H1 (cell line): ENCODE data around the gene TBC1D2. TPM values are rescaled to one million over a fixed set of nuclear protein-coding genes. Genes with fewer than 3 reads are reported as not detected.

Source experiments
- CTCF ChIA-PET: fragments of 300-600 bp; sonication (Branson Sonifier 250); formaldehyde crosslinking; loops from one replicate; lab custom pipeline; 2021; ENCODE audit not compliant: partially characterized antibody; lab: Charles Lee
- POLR2A ChIA-PET: fragments of 300-600 bp; sonication (Branson Sonifier 250); formaldehyde crosslinking; loops from one replicate; lab custom pipeline; 2021; ENCODE audit warnings: inconsistent platforms; ENCODE audit not compliant: partially characterized antibody; lab: Charles Lee
- DNase-seq, 2 experiments: peaks; one replicate each; pipeline versions ENCODE4 v3.0.0 to v3.0.0-alpha.2; 2010 to 2022; ENCODE audit warnings: low spot score in 2 of 2, low read depth in 1 of 2, mixed read lengths in 1 of 2
- FAIRE-seq: peaks from 2 replicates; lab custom pipeline; 2011; peaks lifted over from hg19 to GRCh38; lab: Jason Lieb, UNC
- H2AFZ ChIP-seq: 2 replicates; pipeline ENCODE4 v1.8.1; 2012; ENCODE audit warnings: low read length, inconsistent platforms
- H2AK5ac ChIP-seq: 2 replicates; pipeline ENCODE4 v1.6.1; 2013; ENCODE audit warnings: low read depth, low read length
- H2BK120ac ChIP-seq: replicated peaks from 2 replicates; pipeline ENCODE3; 2013; ENCODE audit warnings: low read depth, low read length, inconsistent platforms
- H2BK12ac ChIP-seq: 2 replicates; pipeline ENCODE4 v1.6.1; 2013; ENCODE audit warnings: low read depth, low read length
- H2BK15ac ChIP-seq: 2 replicates; pipeline ENCODE4 v1.6.1; 2013; ENCODE audit warnings: low read length
- H2BK20ac ChIP-seq: 2 replicates; pipeline ENCODE4 v1.6.1; 2013; ENCODE audit warnings: low read length
- H2BK5ac ChIP-seq: 2 replicates; pipeline ENCODE4 v1.6.1; 2013; ENCODE audit warnings: low read depth, low read length
- H3K14ac ChIP-seq: 2 replicates; pipeline ENCODE4 v1.6.1; 2013; ENCODE audit warnings: inconsistent platforms; ENCODE audit not compliant: insufficient read length
- H3K18ac ChIP-seq: 2 replicates; pipeline ENCODE4 v1.6.1; 2013; ENCODE audit warnings: low read length; ENCODE audit errors: extremely low read depth
- H3K23ac ChIP-seq: 2 replicates; pipeline ENCODE4 v1.6.1; 2013; ENCODE audit warnings: inconsistent platforms; ENCODE audit not compliant: insufficient read length
- H3K23me2 ChIP-seq: 2 replicates; pipeline ENCODE4 v1.6.1; 2013; ENCODE audit warnings: low read depth, low read length
- H3K27ac ChIP-seq: 2 replicates; pipeline ENCODE4 v1.6.1; 2011; ENCODE audit warnings: low read depth, low read length, inconsistent platforms
- H3K27me3 ChIP-seq, 4 experiments: replicated peaks in 1 of 4; 1 replicate in 1 of 4; 2 replicates in 3 of 4; pipeline versions ENCODE4 v1.6.1 to v1.8.1; 2011 to 2013; ENCODE audit warnings: low read length in 3 of 4, mild to moderate bottlenecking in 3 of 4, inconsistent platforms in 2 of 4, mixed read lengths in 2 of 4, moderate library complexity in 1 of 4; ENCODE audit not compliant: control insufficient read depth in 3 of 4, insufficient read depth in 3 of 4; ENCODE audit errors: extremely low read depth in 1 of 4
- H3K36me3 ChIP-seq, 4 experiments: 2 replicates each; pipeline versions ENCODE4 v1.6.1 to v1.8.1; 2011 to 2013; ENCODE audit warnings: mild to moderate bottlenecking in 4 of 4, low read length in 3 of 4, moderate library complexity in 2 of 4, control low read depth in 1 of 4, inconsistent platforms in 1 of 4; ENCODE audit not compliant: insufficient read depth in 4 of 4, control insufficient read depth in 2 of 4
- H3K4ac ChIP-seq: replicated peaks from 2 replicates; pipeline ENCODE3; 2013; ENCODE audit warnings: low read length, low read depth, mixed read lengths, inconsistent platforms; ENCODE audit not compliant: insufficient read length
- H3K4me1 ChIP-seq, 4 experiments: replicated peaks in 1 of 4; 1 replicate in 1 of 4; 2 replicates in 3 of 4; pipeline versions ENCODE4 v1.6.1 to v1.8.1; 2011 to 2013; ENCODE audit warnings: low read length in 3 of 4, inconsistent platforms in 2 of 4, mixed read lengths in 1 of 4; ENCODE audit not compliant: insufficient read depth in 4 of 4, control insufficient read depth in 3 of 4
- H3K4me2 ChIP-seq, 2 experiments: 2 replicates each; pipeline versions ENCODE4 v1.6.1 to v1.8.1; 2011 to 2013; ENCODE audit warnings: low read depth in 2 of 2, low read length in 2 of 2, control low read depth in 1 of 2, inconsistent platforms in 1 of 2, mild to moderate bottlenecking in 1 of 2; ENCODE audit not compliant: insufficient read depth in 1 of 2
- H3K4me3 ChIP-seq, 4 experiments: fragments of 200-600, 300-600 bp in 1 of 4; sonication (generic), shearing (Covaris generic), sonication (Bioruptor Twin) in 1 of 4; 2 replicates each; pipeline versions ENCODE4 v1.5.1 to v1.8.1; 2011 to 2016; ENCODE audit warnings: low read length in 4 of 4, low read depth in 3 of 4, control low read depth in 2 of 4, inconsistent platforms in 2 of 4, mild to moderate bottlenecking in 2 of 4, mixed read lengths in 1 of 4, moderate library complexity in 1 of 4; ENCODE audit not compliant: insufficient read depth in 2 of 4; ENCODE audit errors: extremely low read depth in 1 of 4
- H3K56ac ChIP-seq: replicated peaks from 2 replicates; pipeline ENCODE3; 2013; ENCODE audit warnings: low read depth, mild to moderate bottlenecking, mixed read lengths, low read length, inconsistent platforms; ENCODE audit not compliant: insufficient read length
- H3K79me1 ChIP-seq: 2 replicates; pipeline ENCODE4 v1.6.1; 2013; ENCODE audit warnings: low read depth, low read length, control low read depth
- H3K79me2 ChIP-seq, 2 experiments: 2 replicates each; pipeline versions ENCODE4 v1.6.1 to v1.8.1; 2012 to 2013; ENCODE audit warnings: low read length in 2 of 2, mild to moderate bottlenecking in 2 of 2, inconsistent platforms in 1 of 2; ENCODE audit not compliant: insufficient read depth in 2 of 2, control insufficient read depth in 1 of 2
- H3K9ac ChIP-seq, 4 experiments: replicated peaks in 1 of 4; 1 replicate in 1 of 4; 2 replicates in 3 of 4; pipeline versions ENCODE4 v1.6.1 to v1.8.1; 2011 to 2013; ENCODE audit warnings: low read depth in 3 of 4, low read length in 3 of 4, control low read depth in 2 of 4, mild to moderate bottlenecking in 2 of 4, moderate library complexity in 2 of 4, inconsistent platforms in 1 of 4; ENCODE audit errors: extremely low read depth in 1 of 4
- H3K9me3 ChIP-seq, 2 experiments: 2 replicates each; pipeline versions ENCODE4 v1.6.1 to v1.8.1; 2012 to 2013; ENCODE audit warnings: mild to moderate bottlenecking in 2 of 2, moderate library complexity in 2 of 2, control low read depth in 1 of 2, inconsistent platforms in 1 of 2, low read depth in 1 of 2, low read length in 1 of 2, mixed read lengths in 1 of 2; ENCODE audit not compliant: insufficient read depth in 2 of 2
- H4K20me1 ChIP-seq, 2 experiments: replicated peaks in 1 of 2; 2 replicates each; pipeline versions ENCODE3 to v1.8.1; 2011 to 2013; ENCODE audit warnings: inconsistent platforms in 2 of 2, low read length in 2 of 2, mild to moderate bottlenecking in 1 of 2; ENCODE audit not compliant: insufficient read depth in 2 of 2, control insufficient read depth in 1 of 2
- H4K5ac ChIP-seq: 2 replicates; pipeline ENCODE4 v1.6.1; 2013; ENCODE audit warnings: low read length, low read depth, mixed read lengths, inconsistent platforms; ENCODE audit not compliant: insufficient read length
- H4K8ac ChIP-seq: 2 replicates; pipeline ENCODE4 v1.8.0; 2013; ENCODE audit warnings: mild to moderate bottlenecking, moderate library complexity, low read length, inconsistent platforms; ENCODE audit not compliant: insufficient read depth; ENCODE audit errors: extremely low read depth
- H4K91ac ChIP-seq: replicated peaks from 2 replicates; pipeline ENCODE3; 2013; ENCODE audit warnings: low read length, mixed read lengths, inconsistent platforms; ENCODE audit not compliant: insufficient read length
- MAFK ChIP-seq: IDR thresholded peaks from 2 replicates; pipeline ENCODE4 v1.6.1; 2012; ENCODE audit warnings: low read depth, mild to moderate bottlenecking, improper control_type of control experiment, low read length
- polyA plus RNA-seq, 7 experiments: library from polyadenylated mRNA; depleted of rRNA in 3 of 7; stranded (reverse) in 5 of 7; unstranded in 2 of 7; fragments of >200 nt in 5 of 7; fragments of 200-250 nt in 2 of 7; gene quantifications; 1 replicate in 5 of 7; 2 replicates in 1 of 7; 4 replicates in 1 of 7; pipeline versions ENCODE4 v1.2.1 to v1.2.3, GENCODE V29; 2011 to 2013; ENCODE audit warnings: missing spikeins in 2 of 7, mixed read lengths in 2 of 7
- total RNA-seq: library from RNA; stranded (reverse); fragmentation: NEBNext Ultra II Directional; extraction: Animal tissue kit (Norgen Biotek cat#: 25700); gene quantifications from 2 replicates; pipeline ENCODE4 v1.2.1, GENCODE V29; 2021

Gene TBC1D2
- total and polyA plus RNA-seq, 2 of the 8 experiments (the other 6 are each of a cell fraction or from before 2014, with no cell fraction given): 7.4 TPM

GRCh38 chr9:98298476-98298875, 43.0 kb upstream of the TBC1D2 start:
- Histone ChIP-seq H3K23me2 (no peaks in the 10 kb centered on the region), H3K79me1 (no peaks in the 10 kb centered on the region), H4K5ac (no peak overlapping the region), H3K27ac (no peak overlapping the region), H2AFZ (no peak overlapping the region), H2BK120ac (no peak overlapping the region), H3K27me3 (no peaks in the 10 kb centered on the region), H3K56ac (no peak overlapping the region), H3K4me3 (no peak overlapping the region), H3K79me2 (no peaks in the 10 kb centered on the region), H3K9ac (no peak overlapping the region), H3K14ac (no peak overlapping the region), H2BK20ac (no peak overlapping the region), H4K91ac (no peak overlapping the region)
- FAIRE-seq: no peak
- TF ChIP-seq MAFK: no peak
- TF ChIP-seq, all 59 proteins: peak for 0
- no peaks in the 10 kb centered on the region for H3K36me3 ChIP-seq
- ChIA-PET CTCF (interaction anchor here (0.6 to 2.5 kb wide), 3 partner anchors 16 to 404 kb away, joined by 3 to 7 read pairs (median 3); no protein-coding TSS in a partner anchor), POLR2A (no interaction called here)
- no peak overlapping the region for H3K18ac ChIP-seq
- no peak overlapping the region for H4K8ac ChIP-seq
- H2BK15ac ChIP-seq: no peak overlapping the region
- H3K4ac ChIP-seq: no peak overlapping the region
- no peak overlapping the region for H3K4me2 ChIP-seq
- H4K20me1 ChIP-seq: no peaks in the 10 kb centered on the region
- no peak overlapping the region for H2BK5ac ChIP-seq
- no peaks in the 10 kb centered on the region for H3K9me3 ChIP-seq
- no peak overlapping the region for H3K23ac ChIP-seq
- H2AK5ac ChIP-seq: no peak overlapping the region
- DNase-seq: no peak
- no peak overlapping the region for H2BK12ac ChIP-seq
- H3K4me1 ChIP-seq: no peaks in the 10 kb centered on the region; a peak in 1 of 7 replicates
